Measurements from ENCODE around the gene LBR. TPM values are rescaled to one million over a fixed set of nuclear protein-coding genes. Genes with fewer than 3 reads are reported as not detected.

LBR gene
- total RNA-seq, 1 donor from 2014 or later: 73.4 TPM

GRCh38 chr1:225470211-225471108 is 42.6 kb upstream of the LBR start:
- no peak for DNase-seq (ENCODE audit: low spot score in 2 of 2, unreplicated experiment in 2 of 2)
- H3K4me1 Mint-ChIP-seq: peaks cover 1% of the 10 kb centered on the region
- no peaks in the 10 kb centered on the region for H3K36me3 Mint-ChIP-seq
- TF ChIP-seq CTCF (IDR thresholded peaks at IDR 0.05; ENCODE audit: unreplicated experiment): no peak
- H3K9me3 Mint-ChIP-seq: no peaks in the 10 kb centered on the region
- H3K27me3 Mint-ChIP-seq (ENCODE audit: low read depth): no peaks in the 10 kb centered on the region
- H3K27ac Mint-ChIP-seq: no peak overlapping the region
- no peak overlapping the region for H3K4me3 Mint-ChIP-seq

- Mint-ChIP-seq H3K27me3 (ENCODE audit: low read depth) (no peaks in the 10 kb centered on the region), H3K4me1 (peaks cover 11% of the 10 kb centered on the region), H3K4me3 (no peak overlapping the region), H3K27ac (no peak overlapping the region), H3K36me3 (no peaks in the 10 kb centered on the region), H3K9me3 (no peaks in the 10 kb centered on the region)
- no peak for DNase-seq (ENCODE audit: low spot score in 2 of 2, unreplicated experiment in 2 of 2)
- no peak for TF ChIP-seq CTCF (IDR thresholded peaks at IDR 0.05; ENCODE audit: unreplicated experiment)
Measured at GRCh38 chr1:225469051-225469450, 41.2 kb upstream of the LBR start.

GRCh38 chr1:225468270-225469020 is 40.6 kb upstream of the LBR start:
- H3K27me3 Mint-ChIP-seq (ENCODE audit: low read depth): no peaks in the 10 kb centered on the region
- no peaks in the 10 kb centered on the region for H3K36me3 Mint-ChIP-seq
- H3K9me3 Mint-ChIP-seq: no peaks in the 10 kb centered on the region
- no peak overlapping the region for H3K4me3 Mint-ChIP-seq
- TF ChIP-seq CTCF (IDR thresholded peaks at IDR 0.05; ENCODE audit: unreplicated experiment): no peak
- no peak for DNase-seq (ENCODE audit: low spot score in 2 of 2, unreplicated experiment in 2 of 2)
- H3K27ac Mint-ChIP-seq: no peak overlapping the region
- H3K4me1 Mint-ChIP-seq: peaks cover 13% of the 10 kb centered on the region

GRCh38 chr1:225467193-225468020 is 39.6 kb upstream of the LBR start:
- no peak overlapping the region for H3K4me3 Mint-ChIP-seq

More at GRCh38 chr1:225467193-225468020, 39.6 kb upstream of the LBR start:
- DNase-seq (ENCODE audit: low spot score in 2 of 2, unreplicated experiment in 2 of 2): no peak
- peaks cover 22% of the 10 kb centered on the region for H3K4me1 Mint-ChIP-seq
- no peaks in the 10 kb centered on the region for H3K27me3 Mint-ChIP-seq (ENCODE audit: low read depth)
- no peaks in the 10 kb centered on the region for H3K9me3 Mint-ChIP-seq
- no peaks in the 10 kb centered on the region for H3K36me3 Mint-ChIP-seq
- TF ChIP-seq CTCF (IDR thresholded peaks at IDR 0.05; ENCODE audit: unreplicated experiment): no peak
- H3K27ac Mint-ChIP-seq: no peak overlapping the region

All from mesothelial cell of epicardium (in vitro differentiated cells).